ENCODE results near the gene KRTAP5-6. TPM values are rescaled to one million over a fixed set of nuclear protein-coding genes. Genes with fewer than 3 reads are reported as not detected.

Gene KRTAP5-6
- total RNA-seq, 1 experiment from 2014 or later = not detected

- in situ Hi-C loops (cut with HindIII; ENCODE audit: low pct_unique_long_range_greater_than_20kb, low sequenced_read_pairs) = no loop called here
- no peak for DNase-seq (ENCODE audit: low read depth)
Observed at GRCh38 chr11:1740786-1741530, 44.0 kb downstream of the KRTAP5-6 start.

GRCh38 chr11:1741741-1742140, 44.7 kb downstream of the KRTAP5-6 start:
- in situ Hi-C loops (cut with HindIII; ENCODE audit: low pct_unique_long_range_greater_than_20kb, low sequenced_read_pairs) = no loop called here
- DNase-seq (ENCODE audit: low read depth) = no peak

- in situ Hi-C loops (cut with HindIII; ENCODE audit: low pct_unique_long_range_greater_than_20kb, low sequenced_read_pairs) = no loop called here
- no peak for DNase-seq (ENCODE audit: low read depth)
Observed at GRCh38 chr11:1742371-1742770, 45.4 kb downstream of the KRTAP5-6 start.

- in situ Hi-C loops (cut with HindIII; ENCODE audit: low pct_unique_long_range_greater_than_20kb, low sequenced_read_pairs) = no loop called here
- DNase-seq (ENCODE audit: low read depth) = no peak
Observed at GRCh38 chr11:1742869-1743584, 46.0 kb downstream of the KRTAP5-6 start.

GRCh38 chr11:1743585-1744136, 46.7 kb downstream of the KRTAP5-6 start:
- in situ Hi-C loops (cut with HindIII; ENCODE audit: low pct_unique_long_range_greater_than_20kb, low sequenced_read_pairs) = no loop called here
- DNase-seq (ENCODE audit: low read depth) = no peak

GRCh38 chr11:1744137-1744886, 47.3 kb downstream of the KRTAP5-6 start:
- in situ Hi-C loops (cut with HindIII; ENCODE audit: low pct_unique_long_range_greater_than_20kb, low sequenced_read_pairs) = no loop called here
- no peak for DNase-seq (ENCODE audit: low read depth)

- in situ Hi-C loops (cut with HindIII; ENCODE audit: low pct_unique_long_range_greater_than_20kb, low sequenced_read_pairs) = no loop called here
- DNase-seq (ENCODE audit: low read depth) = no peak
Observed at GRCh38 chr11:1744891-1745700, 48.1 kb downstream of the KRTAP5-6 start.

GRCh38 chr11:1745701-1746320, 48.8 kb downstream of the KRTAP5-6 start:
- in situ Hi-C loops (cut with HindIII; ENCODE audit: low pct_unique_long_range_greater_than_20kb, low sequenced_read_pairs) = no loop called here
- DNase-seq (ENCODE audit: low read depth) = no peak

- in situ Hi-C loops (cut with HindIII; ENCODE audit: low pct_unique_long_range_greater_than_20kb, low sequenced_read_pairs) = no loop called here
- DNase-seq (ENCODE audit: low read depth) = no peak
Observed at GRCh38 chr11:1746511-1746931, 49.5 kb downstream of the KRTAP5-6 start.

GRCh38 chr11:1746956-1747752, 50.2 kb downstream of the KRTAP5-6 start:
- in situ Hi-C loops (cut with HindIII; ENCODE audit: low pct_unique_long_range_greater_than_20kb, low sequenced_read_pairs) = no loop called here
- no peak for DNase-seq (ENCODE audit: low read depth)

Other genes with a start within 250 kb of the KRTAP5-6 start
- 13.0 and 18.0 TPM in 2 replicates for gene MOB2, start 210.4 kb upstream of the KRTAP5-6 start, total RNA-seq (2014; rRNA removed; shearing (Covaris generic); ENCODE audit: low replicate concordance)
- 0.07 and 1.2 TPM in 2 replicates for gene DUSP8, start 124.9 kb upstream of the KRTAP5-6 start, total RNA-seq (2014; rRNA removed; shearing (Covaris generic); ENCODE audit: low replicate concordance)
- not detected in 2 replicates for gene KRTAP5-1, start 111.9 kb upstream of the KRTAP5-6 start, total RNA-seq (2014; rRNA removed; shearing (Covaris generic); ENCODE audit: low replicate concordance)
- not detected in 2 replicates for gene KRTAP5-2, start 98.9 kb upstream of the KRTAP5-6 start, total RNA-seq (2014; rRNA removed; shearing (Covaris generic); ENCODE audit: low replicate concordance)
- gene KRTAP5-3, start 88.7 kb upstream of the KRTAP5-6 start, total RNA-seq (2014; rRNA removed; shearing (Covaris generic); ENCODE audit: low replicate concordance) = not detected in 2 replicates
- gene KRTAP5-4, start 75.1 kb upstream of the KRTAP5-6 start, total RNA-seq (2014; rRNA removed; shearing (Covaris generic); ENCODE audit: low replicate concordance) = not detected in 2 replicates
- not detected in 2 replicates for gene KRTAP5-5, start 67.4 kb upstream of the KRTAP5-6 start, total RNA-seq (2014; rRNA removed; shearing (Covaris generic); ENCODE audit: low replicate concordance)
- gene IFITM10, start 53.4 kb downstream of the KRTAP5-6 start, total RNA-seq (2014; rRNA removed; shearing (Covaris generic); ENCODE audit: low replicate concordance) = 0.55 and 2.7 TPM in 2 replicates
- 1,431 and 1,654 TPM in 2 replicates for gene CTSD, start 66.7 kb downstream of the KRTAP5-6 start, total RNA-seq (2014; rRNA removed; shearing (Covaris generic); ENCODE audit: low replicate concordance)
- gene SYT8, start 137.8 kb downstream of the KRTAP5-6 start, total RNA-seq (2014; rRNA removed; shearing (Covaris generic); ENCODE audit: low replicate concordance) = not detected in 2 replicates
- gene TNNI2, start 141.8 kb downstream of the KRTAP5-6 start, total RNA-seq (2014; rRNA removed; shearing (Covaris generic); ENCODE audit: low replicate concordance) = not detected in 2 replicates
- not detected in 2 replicates for gene LSP1, start 155.9 kb downstream of the KRTAP5-6 start, total RNA-seq (2014; rRNA removed; shearing (Covaris generic); ENCODE audit: low replicate concordance)
- not detected in 2 replicates for gene PRR33, start 194.7 kb downstream of the KRTAP5-6 start, total RNA-seq (2014; rRNA removed; shearing (Covaris generic); ENCODE audit: low replicate concordance)
- gene TNNT3, start 222.5 kb downstream of the KRTAP5-6 start, total RNA-seq (2014; rRNA removed; shearing (Covaris generic); ENCODE audit: low replicate concordance) = not detected in 2 replicates